GM21619 (cell line): ENCODE results near the gene PGS1.
A peak's percentile ranks its signal among the peaks of the same experiment; 100 is the strongest.

ENCODE experiments used
- ATAC-seq: cut with Tn5 transposase; IDR thresholded peaks from one replicate; pipeline ENCODE4 v1.9.1; 2021; ENCODE audit not compliant: unreplicated experiment

The PGS1 gene

GRCh38 chr17:78345791-78346494, 32.5 kb upstream of the PGS1 start:
- no peak for ATAC-seq

GRCh38 chr17:78346605-78347250, 31.7 kb upstream of the PGS1 start:
- ATAC-seq, result no peak

DNA sequence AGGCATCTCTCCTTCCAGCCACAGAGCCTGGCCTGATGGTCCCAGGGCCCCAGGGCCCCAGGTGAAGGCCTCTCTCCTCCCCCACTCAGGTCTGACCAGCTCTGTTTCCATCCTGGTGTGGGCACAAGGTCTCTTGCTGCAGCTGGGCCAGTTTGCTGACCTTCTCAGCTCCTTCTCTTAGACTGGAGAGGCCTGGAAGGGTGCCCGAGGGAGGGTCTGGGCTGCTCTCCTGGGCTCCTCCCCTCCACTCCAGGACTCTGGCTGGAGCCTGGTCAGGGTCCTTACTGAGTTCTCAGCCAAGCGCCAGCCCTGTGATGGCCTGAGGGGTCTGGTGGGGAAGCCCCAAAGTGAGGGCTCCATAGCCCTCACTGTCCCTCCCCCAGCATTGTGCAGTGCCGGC, 31.0 kb upstream of the PGS1 start:
- no peak for ATAC-seq

GRCh38 chr17:78348055-78348770, 30.2 kb upstream of the PGS1 start:
- ATAC-seq, result no peak

GRCh38 chr17:78349891-78350642, 28.4 kb upstream of the PGS1 start:
- no peak for ATAC-seq

- ATAC-seq, result no peak
These were observed 26.9 kb upstream of the PGS1 start for GRCh38 chr17:78351449-78352006.

- ATAC-seq, result no peak
These were observed 24.6 kb upstream of the PGS1 start for GRCh38 chr17:78353834-78354233.

DNA sequence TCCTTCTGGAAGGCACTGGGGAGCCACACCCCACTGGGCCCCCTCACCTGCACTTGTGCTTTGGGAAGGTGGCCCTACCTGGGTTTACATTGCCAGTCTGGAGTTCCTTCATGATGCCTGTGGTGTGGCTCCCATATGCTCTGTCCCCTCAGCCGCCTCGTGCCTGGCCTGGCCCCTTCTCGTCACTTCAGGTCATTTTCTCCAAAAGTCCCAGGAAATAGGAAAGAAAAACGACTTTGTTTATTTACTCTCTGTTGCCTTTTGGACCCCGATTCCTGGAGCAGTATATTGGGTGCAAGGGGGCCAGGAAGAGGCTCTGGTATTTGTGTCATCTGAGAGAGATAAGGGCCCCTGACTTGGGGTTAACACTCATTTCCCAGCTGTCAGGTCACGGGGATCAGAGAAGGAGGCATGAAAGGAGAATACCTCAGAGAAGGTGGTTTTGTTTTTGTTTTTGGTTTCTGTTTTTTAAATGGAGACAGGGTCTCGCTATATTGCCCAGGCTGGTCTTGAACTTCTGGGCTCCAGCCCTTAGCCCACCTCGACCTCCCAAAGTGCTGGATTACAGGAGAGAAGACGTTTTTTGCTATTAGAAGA, 23.3 kb upstream of the PGS1 start:
- ATAC-seq, result no peak

DNA sequence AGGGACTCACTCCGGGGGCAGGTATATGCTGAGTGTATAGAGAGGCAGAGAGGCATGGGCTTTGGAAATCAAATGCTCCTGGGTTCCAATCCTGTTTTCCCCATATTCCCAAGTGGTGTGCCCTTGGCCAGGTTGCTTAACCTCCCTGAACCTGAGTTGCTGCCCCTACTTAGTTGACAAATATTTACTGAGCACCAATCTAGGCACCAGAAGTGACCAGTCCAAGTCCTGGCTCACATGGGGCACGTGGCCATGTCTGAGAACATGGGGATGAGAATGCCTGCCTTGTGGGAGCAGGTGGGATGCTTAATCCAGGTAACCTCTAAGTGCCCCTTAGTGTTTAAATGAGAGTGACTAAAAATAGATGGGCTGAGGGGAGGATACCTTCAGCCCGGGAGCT, 22.7 kb upstream of the PGS1 start:
- ATAC-seq, result no peak

DNA sequence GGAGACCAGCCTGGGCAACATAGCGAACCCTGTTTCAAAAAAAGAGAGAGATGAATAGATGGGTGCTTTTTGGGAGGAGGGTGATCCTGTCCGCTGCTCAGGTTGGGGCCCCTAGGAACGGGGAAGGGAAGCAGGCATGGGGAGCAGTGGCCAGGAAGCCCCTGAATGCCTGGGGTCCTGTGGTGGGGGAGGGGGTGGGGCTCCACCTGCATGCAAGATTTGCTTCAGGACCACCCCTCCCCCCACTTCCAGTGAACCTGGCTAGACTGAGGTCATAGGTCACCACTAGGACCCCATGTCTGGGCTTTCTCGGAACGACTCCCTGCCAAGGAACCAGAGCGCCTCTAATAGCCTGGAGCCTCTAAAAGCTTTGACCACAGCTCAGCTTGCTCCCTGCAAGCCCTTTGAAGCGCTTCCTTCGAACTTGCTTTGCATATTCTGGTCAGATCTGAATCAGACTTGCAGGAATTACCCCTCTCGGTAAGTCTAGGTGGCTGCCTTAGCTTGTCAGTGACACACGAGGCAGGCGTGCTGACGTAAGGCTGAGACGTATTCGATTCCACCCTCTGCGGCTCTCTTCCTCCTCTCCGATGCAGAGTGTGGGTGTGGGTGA, 22.2 kb upstream of the PGS1 start:
- peak; percentile 44 for ATAC-seq

DNA sequence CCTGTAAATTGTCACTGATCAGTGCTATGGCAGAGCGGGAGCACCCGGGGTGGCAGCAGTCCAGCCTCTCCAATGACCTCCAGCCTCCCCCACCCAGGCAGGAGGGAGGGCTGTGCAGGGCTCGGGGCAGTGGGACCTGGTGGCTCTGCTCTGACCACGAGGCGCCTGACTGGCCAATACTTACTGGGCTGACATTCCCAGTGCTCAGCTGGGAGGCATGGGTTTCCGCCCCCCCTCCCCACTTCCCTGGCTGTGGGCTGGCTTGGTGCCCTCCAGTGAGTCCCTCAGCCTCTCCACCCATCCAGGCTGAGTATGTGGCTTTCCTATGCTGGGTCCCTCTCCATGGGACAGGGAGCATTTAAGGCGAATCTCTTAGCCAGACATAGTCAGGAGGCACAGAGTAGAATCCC, 21.3 kb upstream of the PGS1 start:
- ATAC-seq, result no peak

DNA sequence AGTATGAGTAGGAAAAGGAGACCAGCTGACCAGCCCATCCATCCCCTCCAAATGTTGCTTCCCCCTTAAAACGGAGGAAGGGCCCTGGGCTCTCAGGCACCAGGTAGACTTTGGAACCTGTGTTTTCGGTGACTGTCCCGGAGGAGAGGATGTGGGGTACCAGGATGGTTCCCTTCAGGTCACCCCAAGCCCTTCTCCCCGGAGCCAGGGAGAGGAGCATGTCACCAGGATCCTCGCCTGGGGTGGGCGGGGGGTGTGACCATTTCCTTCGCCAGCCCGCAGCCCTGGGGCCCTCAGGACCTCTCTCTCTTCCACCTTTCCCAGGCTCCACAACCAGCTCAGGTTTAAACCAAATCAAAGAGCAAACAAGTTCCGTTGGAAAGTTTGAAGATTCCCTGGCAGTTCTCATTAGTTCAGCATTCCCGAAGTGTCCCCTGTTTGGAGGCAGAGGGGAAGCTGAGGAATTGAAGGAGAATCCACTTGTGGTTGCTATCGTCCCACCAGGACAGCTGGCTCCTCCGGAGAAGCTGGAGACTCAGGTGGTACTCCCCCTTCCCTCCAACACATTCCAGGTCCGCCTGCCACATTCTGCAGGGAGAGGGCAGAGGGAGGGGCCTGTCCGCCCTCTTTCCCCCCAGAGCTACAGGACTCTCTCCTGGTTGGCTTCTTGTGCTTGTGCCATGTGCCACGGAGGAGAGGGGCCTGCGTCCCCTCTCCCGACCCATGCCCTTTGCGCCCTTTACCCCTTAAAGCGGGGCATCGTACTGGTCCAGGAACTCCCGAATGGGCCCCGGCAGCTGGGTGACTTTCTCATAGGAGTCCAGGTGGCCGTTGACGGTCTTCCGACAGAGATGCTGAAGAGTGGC, 20.5 kb upstream of the PGS1 start:
- ATAC-seq, result no peak

- ATAC-seq, result no peak
These were observed 19.7 kb upstream of the PGS1 start for GRCh38 chr17:78358538-78359320.

GRCh38 chr17:78359321-78359996, 19.0 kb upstream of the PGS1 start:
- no peak for ATAC-seq

DNA sequence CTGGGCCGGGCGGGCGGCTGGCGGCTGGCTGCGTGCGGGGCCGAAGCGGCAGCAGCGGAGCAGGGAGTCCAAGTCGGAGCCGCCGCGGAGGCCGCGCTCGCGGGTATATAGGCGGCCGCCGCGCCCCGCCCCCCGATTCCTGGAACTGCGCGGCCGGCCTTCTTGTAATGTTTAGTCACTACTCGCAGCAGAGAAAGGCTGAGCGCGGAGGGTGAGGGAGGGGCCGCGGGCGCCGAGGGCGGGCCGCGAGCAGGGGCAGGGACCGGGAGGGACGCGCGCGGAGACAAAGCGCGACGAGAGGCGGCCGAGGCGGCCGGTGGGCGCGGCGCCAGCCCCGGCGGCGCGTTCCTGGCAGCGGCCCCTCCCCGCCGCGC, 18.5 kb upstream of the PGS1 start, which contains the start of gene SOCS3:
Gene SOCS3, minus strand, starts transcription at position 81 of the 374 bp plus-strand sequence. CDS start 982 bp downstream, outside the sequence.
- peak; percentile 38 for ATAC-seq

GRCh38 chr17:78360371-78361224, 17.9 kb upstream of the PGS1 start:
- ATAC-seq, result peak; percentile 20

DNA sequence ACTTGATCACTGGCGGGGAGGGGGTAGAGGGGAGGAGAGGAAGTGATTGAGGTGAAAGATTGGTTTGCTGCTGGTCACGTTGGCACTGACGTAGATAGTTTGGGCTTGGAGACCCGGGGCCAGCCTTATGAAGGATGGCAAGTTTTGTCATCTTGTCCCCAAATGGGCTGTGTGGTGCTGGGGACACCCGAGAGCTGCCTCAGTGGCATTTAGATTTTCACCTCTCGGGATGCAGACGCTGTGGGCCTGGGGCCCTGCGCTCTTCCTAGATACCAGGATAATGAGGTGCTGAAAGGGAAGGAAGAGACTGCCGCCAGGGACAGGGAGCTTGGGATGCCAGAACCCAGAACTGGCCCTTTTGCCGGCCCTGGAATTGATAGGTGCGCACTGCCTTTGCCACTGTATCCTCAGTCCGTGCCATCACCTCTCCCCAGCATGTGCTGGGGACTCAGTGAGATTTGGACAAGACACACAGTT, 17.2 kb upstream of the PGS1 start:
- no peak for ATAC-seq
